Breast epithelium (tissue), 3 donors: ENCODE data around the gene LRPPRC.

ENCODE experiments used
- CTCF ChIP-seq, 3 donors: fragments of 450-650 bp; IDR thresholded peaks; one replicate each; pipeline ENCODE4 v1.5.1; 2016 to 2017; ENCODE audit warnings: antibody characterized with exemption in 3 of 3, mild to moderate bottlenecking in 3 of 3, moderate library complexity in 3 of 3
- POLR2AphosphoS5 ChIP-seq, 3 donors: sonication (generic); formaldehyde crosslinking; IDR thresholded peaks; one replicate each; pipeline ENCODE4 v1.6.1; 2017; ENCODE audit warnings: antibody characterized with exemption in 3 of 3

GRCh38 chr2:43837831-43838559 lies 157.8 kb downstream of the LRPPRC start:
- TF ChIP-seq CTCF (IDR thresholded peaks at IDR 0.05) (no peak), POLR2AphosphoS5 (IDR thresholded peaks at IDR 0.05) (no peak)
